Fibroblast of upper back skin (primary cell): ENCODE results near the gene SPACDR.

ENCODE experiments used
- DNase-seq: peaks from one replicate; pipeline ENCODE4 v3.0.0-alpha.2; 2013

Gene SPACDR

DNA sequence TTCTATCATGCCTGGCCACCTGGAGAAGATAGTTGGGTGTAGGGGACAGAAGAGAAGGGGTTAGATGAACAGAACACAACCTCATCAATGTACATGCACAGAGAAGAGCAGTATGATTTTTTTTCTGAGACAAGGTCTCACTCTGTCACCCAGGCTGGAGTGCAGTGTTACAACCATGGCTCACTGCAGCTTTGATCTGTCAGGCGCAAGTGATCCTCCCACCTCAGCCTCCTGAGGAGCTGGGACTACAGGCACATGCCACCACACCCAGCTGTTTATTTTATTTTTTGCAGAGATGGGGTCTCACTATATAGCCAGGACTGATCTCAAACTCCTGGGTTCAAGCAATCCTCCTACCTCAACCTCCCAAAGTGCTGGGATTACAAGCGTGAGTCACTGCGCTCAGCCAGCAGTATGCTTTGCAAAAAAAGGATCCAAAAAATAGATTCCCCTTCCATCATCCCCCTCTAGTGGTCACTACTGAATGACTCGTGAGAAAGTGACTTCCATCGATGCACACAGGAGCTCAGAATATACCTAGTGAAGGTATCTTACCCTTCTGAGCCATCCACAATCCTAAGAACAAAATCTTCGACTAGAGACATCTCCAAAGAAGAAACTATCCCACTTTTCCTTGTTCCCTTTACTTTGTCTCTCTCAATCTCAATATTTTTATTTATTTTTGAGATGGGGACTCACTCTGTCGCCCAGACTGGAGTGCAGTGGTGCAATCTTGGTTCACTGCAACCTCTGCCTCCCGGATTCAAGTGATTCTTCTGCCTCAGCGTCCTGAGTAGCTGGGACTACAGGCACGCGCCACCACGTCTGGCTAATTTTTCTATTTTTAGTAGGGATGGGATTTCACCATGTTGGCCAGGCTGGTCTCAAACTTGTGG is 56.5 kb downstream of the SPACDR start:
- DNase-seq = peak; percentile 76

DNA sequence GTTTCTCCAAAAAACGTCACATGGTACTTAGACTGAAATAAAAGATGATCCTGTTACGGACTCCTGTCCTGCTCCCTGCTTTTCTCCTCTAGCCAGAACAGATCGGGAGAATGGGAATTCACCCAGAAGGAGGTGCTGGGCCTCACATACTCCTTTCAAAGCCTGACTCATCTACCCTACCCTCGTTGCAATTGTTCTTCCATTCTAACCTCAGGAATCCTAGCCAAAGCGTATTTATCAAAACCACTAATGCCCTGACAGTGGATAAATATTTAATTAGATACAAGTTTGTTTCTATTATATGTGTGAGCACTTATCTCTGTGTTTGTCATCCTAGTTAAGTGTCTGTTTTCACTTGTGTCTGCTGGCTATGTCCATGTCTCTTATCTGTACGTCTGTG is 57.3 kb downstream of the SPACDR start:
- peak; percentile 53 for DNase-seq
